Skeletal muscle tissue (tissue), 4 donors: ENCODE data around the gene GPX2. TPM values are rescaled to one million over a fixed set of nuclear protein-coding genes. Genes with fewer than 3 reads are reported as not detected.

ENCODE experiments used
- H3K27ac ChIP-seq: one replicate; pipeline ENCODE4 v1.7.0; 2013; ENCODE audit warnings: mild to moderate bottlenecking, low read depth, low read length, inconsistent platforms
- H3K27me3 ChIP-seq, 3 donors: one replicate each; pipeline ENCODE4 v1.7.0; 2013; ENCODE audit warnings: low read length in 3 of 3; ENCODE audit not compliant: control insufficient read depth in 3 of 3, insufficient read depth in 3 of 3
- H3K36me3 ChIP-seq, 3 donors: one replicate each; pipeline ENCODE4 v1.7.0; 2013; ENCODE audit warnings: low read length in 3 of 3; ENCODE audit not compliant: control insufficient read depth in 3 of 3, insufficient read depth in 3 of 3
- H3K4me1 ChIP-seq, 3 donors: one replicate each; pipeline ENCODE4 v1.7.0; 2013; ENCODE audit warnings: low read length in 3 of 3, mild to moderate bottlenecking in 3 of 3; ENCODE audit not compliant: control insufficient read depth in 3 of 3, insufficient read depth in 3 of 3
- H3K4me3 ChIP-seq, 3 donors: one replicate each; pipeline ENCODE4 v1.7.0; 2013; ENCODE audit warnings: low read length in 3 of 3
- H3K9ac ChIP-seq, 3 donors: one replicate each; pipeline ENCODE4 v1.7.0; 2013; ENCODE audit warnings: low read length in 3 of 3, mild to moderate bottlenecking in 3 of 3, moderate library complexity in 2 of 3, low read depth in 1 of 3
- H3K9me3 ChIP-seq, 3 donors: one replicate each; pipeline ENCODE4 v1.7.0; 2013; ENCODE audit warnings: low read length in 3 of 3; ENCODE audit not compliant: control insufficient read depth in 3 of 3
- total RNA-seq: library from RNA; depleted of rRNA; stranded (reverse); fragments of >200 nt; gene quantifications from one replicate; pipeline ENCODE4 v1.2.3, GENCODE V29; 2014
- donor health status: Osteomylitis.

Gene GPX2
- not detected for total RNA-seq

- peaks cover 0 to 23% (median 9%) of the 10 kb centered on the region in 3 donors for H3K36me3 ChIP-seq
- no peaks in the 10 kb centered on the region for H3K9me3 ChIP-seq
- H3K9ac ChIP-seq: no peak within 1 kb of the TSS
- peaks cover 2 to 13% (median 6%) of the 10 kb centered on the region in 3 donors for H3K4me1 ChIP-seq
- no peak within 1 kb of the TSS for H3K27ac ChIP-seq
- no peak within 1 kb of the TSS for H3K4me3 ChIP-seq
- H3K27me3 ChIP-seq: no peaks in the 10 kb centered on the region
These were observed at the start of gene GPX2 for GRCh38 chr14:64942531-64943111. Gene GPX2, minus strand, starts transcription at chr14:64942745. Its CDS starts 19 bp downstream, at chr14:64942726.

GRCh38 chr14:64990939-64991338, 48.4 kb upstream of the GPX2 start:
- H3K4me3 ChIP-seq: no peak overlapping the region

GRCh38 chr14:64990296-64990695, 47.8 kb upstream of the GPX2 start:
- Histone ChIP-seq H3K9me3 (no peaks in the 10 kb centered on the region), H3K27me3 (no peaks in the 10 kb centered on the region), H3K36me3 (no peaks in the 10 kb centered on the region), H3K4me3 (no peak overlapping the region), H3K4me1 (peaks cover 5 to 27% (median 21%) of the 10 kb centered on the region in 3 donors), H3K9ac (no peak overlapping the region), H3K27ac (no peak overlapping the region)

More at GRCh38 chr14:64990939-64991338, 48.4 kb upstream of the GPX2 start:
- Histone ChIP-seq H3K9me3 (no peaks in the 10 kb centered on the region), H3K36me3 (no peaks in the 10 kb centered on the region), H3K27ac (no peak overlapping the region), H3K27me3 (no peaks in the 10 kb centered on the region), H3K9ac (no peak overlapping the region), H3K4me1 (peaks cover 5 to 25% (median 21%) of the 10 kb centered on the region in 3 donors)

GRCh38 chr14:64987438-64987767, 44.9 kb upstream of the GPX2 start:
- Histone ChIP-seq H3K27ac (peak overlapping the region; percentile 81), H3K4me1 (peaks cover 5 to 31% (median 25%) of the 10 kb centered on the region in 3 donors), H3K27me3 (no peaks in the 10 kb centered on the region), H3K4me3 (peak overlapping the region; percentile 95 to 99 (median 97)), H3K9ac (peak overlapping the region; percentile 86 to 98 (median 98)), H3K36me3 (no peaks in the 10 kb centered on the region), H3K9me3 (no peaks in the 10 kb centered on the region)

GRCh38 chr14:64986648-64987437, 44.3 kb upstream of the GPX2 start, which contains the start of gene FNTB:
Gene FNTB, plus strand, starts transcription at chr14:64986895. Its CDS starts 59 bp downstream, at chr14:64986954.
- no peaks in the 10 kb centered on the region for H3K36me3 ChIP-seq
- H3K27ac ChIP-seq: peak within 1 kb of the TSS; percentile 81
- no peaks in the 10 kb centered on the region for H3K9me3 ChIP-seq
- H3K4me1 ChIP-seq: peaks cover 5 to 31% (median 25%) of the 10 kb centered on the region in 3 donors
- peak within 1 kb of the TSS; percentile 95 to 99 (median 97) for H3K4me3 ChIP-seq
- no peaks in the 10 kb centered on the region for H3K27me3 ChIP-seq
- H3K9ac ChIP-seq: peak within 1 kb of the TSS; percentile 86 to 98 (median 98)

GRCh38 chr14:64983439-64984310, 41.1 kb upstream of the GPX2 start:
- Histone ChIP-seq H3K36me3 (no peaks in the 10 kb centered on the region), H3K9ac (peak overlapping the region in 1 of 3 donors; percentile 32), H3K4me3 (peak overlapping the region; percentile 22 to 64 (median 61)), H3K27ac (no peak overlapping the region), H3K27me3 (no peaks in the 10 kb centered on the region), H3K4me1 (peaks cover 7 to 28% (median 28%) of the 10 kb centered on the region in 3 donors), H3K9me3 (no peaks in the 10 kb centered on the region)

GRCh38 chr14:64979336-64980074, 37.0 kb upstream of the GPX2 start:
- H3K9me3 ChIP-seq: no peaks in the 10 kb centered on the region
- peaks cover 3 to 9% (median 8%) of the 10 kb centered on the region in 3 donors for H3K4me1 ChIP-seq
- no peak overlapping the region for H3K9ac ChIP-seq
- H3K36me3 ChIP-seq: no peaks in the 10 kb centered on the region
- no peaks in the 10 kb centered on the region for H3K27me3 ChIP-seq
- H3K4me3 ChIP-seq: no peak overlapping the region
- no peak overlapping the region for H3K27ac ChIP-seq

- H3K4me1 ChIP-seq: peaks cover 14 to 27% (median 14%) of the 10 kb centered on the region in 3 donors
- no peak overlapping the region for H3K27ac ChIP-seq
- no peaks in the 10 kb centered on the region for H3K27me3 ChIP-seq
- H3K9me3 ChIP-seq: no peaks in the 10 kb centered on the region
- H3K36me3 ChIP-seq: no peaks in the 10 kb centered on the region
- no peak overlapping the region for H3K9ac ChIP-seq
- H3K4me3 ChIP-seq: no peak overlapping the region
These were observed 32.0 kb upstream of the GPX2 start for GRCh38 chr14:64974563-64974962.

GRCh38 chr14:64973826-64974225, 31.3 kb upstream of the GPX2 start:
- H3K27ac ChIP-seq: no peak overlapping the region
- H3K4me3 ChIP-seq: no peak overlapping the region
- no peaks in the 10 kb centered on the region for H3K9me3 ChIP-seq
- no peaks in the 10 kb centered on the region for H3K27me3 ChIP-seq
- peaks cover 12 to 26% (median 13%) of the 10 kb centered on the region in 3 donors for H3K4me1 ChIP-seq
- H3K36me3 ChIP-seq: no peaks in the 10 kb centered on the region
- H3K9ac ChIP-seq: no peak overlapping the region
